DOHH2 (cell line): ENCODE results near the gene LIPC.

Experiments used
- H3F3A ChIP-seq: fragments of 200-600 bp; sonication (generic), shearing (Covaris generic); 2 replicates; pipeline ENCODE4 v1.6.0; 2016; ENCODE audit warnings: antibody characterized with exemption, mild to moderate bottlenecking; ENCODE audit not compliant: control insufficient read depth, insufficient read depth
- H3K27ac ChIP-seq: fragments of 200-600 bp; sonication (generic); 2 replicates; pipeline ENCODE4 v1.5.1; 2014; ENCODE audit warnings: low read depth, mild to moderate bottlenecking, low read length, moderate library complexity
- H3K27me3 ChIP-seq: fragments of 200-600 bp; sonication (generic); 2 replicates; pipeline ENCODE4 v1.6.1; 2014; ENCODE audit warnings: mild to moderate bottlenecking, low read length, mixed read lengths; ENCODE audit not compliant: control insufficient read depth
- H3K36me3 ChIP-seq: fragments of 200-600 bp; sonication (generic); 2 replicates; pipeline ENCODE4 v1.6.1; 2014; ENCODE audit warnings: mild to moderate bottlenecking, low read length, moderate library complexity, mixed read lengths; ENCODE audit not compliant: control insufficient read depth
- H3K4me1 ChIP-seq: fragments of 200-600 bp; sonication (generic); 2 replicates; pipeline ENCODE4 v1.6.1; 2014; ENCODE audit warnings: mild to moderate bottlenecking, low read length, mixed read lengths; ENCODE audit not compliant: control insufficient read depth
- H3K4me2 ChIP-seq: fragments of 200-600 bp; sonication (generic); 2 replicates; pipeline ENCODE4 v1.6.0; 2014; ENCODE audit warnings: mild to moderate bottlenecking, low read length, moderate library complexity
- H3K4me3 ChIP-seq: fragments of 200-600 bp; sonication (generic); 2 replicates; pipeline ENCODE4 v1.5.1; 2014; ENCODE audit warnings: mild to moderate bottlenecking, low read length, mixed read lengths
- H3K79me2 ChIP-seq: fragments of 200-600 bp; sonication (generic); 2 replicates; pipeline ENCODE4 v1.6.1; 2014; ENCODE audit warnings: mild to moderate bottlenecking, low read length, mixed read lengths; ENCODE audit not compliant: control insufficient read depth
- H3K9me2 ChIP-seq: fragments of 200-600 bp; sonication (generic); replicated peaks from 2 replicates; pipeline ENCODE4 v1.6.1; 2014; ENCODE audit warnings: mild to moderate bottlenecking, low read length, mixed read lengths; ENCODE audit not compliant: control insufficient read depth
- H3K9me3 ChIP-seq: fragments of 200-600 bp; sonication (generic); 2 replicates; pipeline ENCODE4 v1.6.1; 2014; ENCODE audit warnings: antibody characterized with exemption, low read length, mixed read lengths; ENCODE audit not compliant: control insufficient read depth, insufficient read depth
- H4K20me1 ChIP-seq: fragments of 200-600 bp; sonication (generic); 2 replicates; pipeline ENCODE4 v1.6.0; 2014; ENCODE audit warnings: low read depth, mild to moderate bottlenecking, antibody characterized with exemption, low read length, moderate library complexity; ENCODE audit not compliant: control insufficient read depth, insufficient read depth
- CTCF ChIP-seq: fragments of 200-600 bp; sonication (generic); IDR thresholded peaks from one replicate; pipeline ENCODE4 v1.5.1; 2014; ENCODE audit warnings: antibody characterized with exemption, mild to moderate bottlenecking, low read depth, low read length; ENCODE audit not compliant: poor library complexity, severe bottlenecking
- EZH2phosphoT487 ChIP-seq: fragments of 200-600 bp; sonication (generic); IDR thresholded peaks from 2 replicates; pipeline ENCODE4 v1.6.1; 2017; ENCODE audit warnings: borderline replicate concordance, mild to moderate bottlenecking, antibody characterized with exemption, low read length, moderate library complexity, mixed read lengths

The LIPC gene

GRCh38 chr15:58559904-58560588, 128.3 kb downstream of the LIPC start:
- TF ChIP-seq EZH2phosphoT487 = no peak
- no peak for TF ChIP-seq CTCF
- H3K9me3 ChIP-seq = no peaks in the 10 kb centered on the region
- H3K27ac ChIP-seq = no peak overlapping the region
- H3K79me2 ChIP-seq = no peaks in the 10 kb centered on the region
- H3K4me2 ChIP-seq = no peak overlapping the region
- no peaks in the 10 kb centered on the region for H3F3A ChIP-seq
- H4K20me1 ChIP-seq = no peaks in the 10 kb centered on the region
- H3K27me3 ChIP-seq = peaks cover 6% of the 10 kb centered on the region; the same call in 1 of the 2 replicates
- no peaks in the 10 kb centered on the region for H3K36me3 ChIP-seq
- H3K9me2 ChIP-seq = no peaks in the 10 kb centered on the region
- H3K4me3 ChIP-seq = no peak overlapping the region
- H3K4me1 ChIP-seq = no peaks in the 10 kb centered on the region

- H3K4me3 ChIP-seq = no peak overlapping the region
- H4K20me1 ChIP-seq = no peaks in the 10 kb centered on the region
- H3K27me3 ChIP-seq = peaks cover 6% of the 10 kb centered on the region; the same call in 1 of the 2 replicates
- H3K9me2 ChIP-seq = no peaks in the 10 kb centered on the region
- H3K4me1 ChIP-seq = no peaks in the 10 kb centered on the region
- H3K9me3 ChIP-seq = no peaks in the 10 kb centered on the region
- no peaks in the 10 kb centered on the region for H3K79me2 ChIP-seq
- H3K27ac ChIP-seq = no peak overlapping the region
- TF ChIP-seq CTCF = no peak
- TF ChIP-seq EZH2phosphoT487 = no peak
- H3F3A ChIP-seq = no peaks in the 10 kb centered on the region
- no peaks in the 10 kb centered on the region for H3K36me3 ChIP-seq
- no peak overlapping the region for H3K4me2 ChIP-seq
Observed at GRCh38 chr15:58561321-58561720, 129.5 kb downstream of the LIPC start.

- no peaks in the 10 kb centered on the region for H3K36me3 ChIP-seq
- H3K4me1 ChIP-seq = no peaks in the 10 kb centered on the region
- no peak overlapping the region for H3K27ac ChIP-seq
- no peaks in the 10 kb centered on the region for H3K79me2 ChIP-seq
- TF ChIP-seq EZH2phosphoT487 (no peak), CTCF (no peak)
- H3F3A ChIP-seq = no peaks in the 10 kb centered on the region
- H3K9me2 ChIP-seq = no peaks in the 10 kb centered on the region
- no peak overlapping the region for H3K4me2 ChIP-seq
- peaks cover 6% of the 10 kb centered on the region; the same call in 1 of the 2 replicates for H3K27me3 ChIP-seq
- no peaks in the 10 kb centered on the region for H4K20me1 ChIP-seq
- H3K9me3 ChIP-seq = no peaks in the 10 kb centered on the region
- no peak overlapping the region for H3K4me3 ChIP-seq
Observed at GRCh38 chr15:58562135-58562534, 130.3 kb downstream of the LIPC start.
